DOHH2 (cell line): ENCODE measurements around the gene CAMKK1.

Experiments used
- CTCF ChIP-seq: fragments of 200-600 bp; sonication (generic); IDR thresholded peaks from one replicate; pipeline ENCODE4 v1.5.1; 2014; ENCODE audit warnings: antibody characterized with exemption, mild to moderate bottlenecking, low read depth, low read length; ENCODE audit not compliant: poor library complexity, severe bottlenecking
- EZH2phosphoT487 ChIP-seq: fragments of 200-600 bp; sonication (generic); IDR thresholded peaks from 2 replicates; pipeline ENCODE4 v1.6.1; 2017; ENCODE audit warnings: borderline replicate concordance, mild to moderate bottlenecking, antibody characterized with exemption, low read length, moderate library complexity, mixed read lengths

GRCh38 chr17:3815122-3815521 is 77.7 kb downstream of the CAMKK1 start:
- no peak for TF ChIP-seq CTCF
- no peak for TF ChIP-seq EZH2phosphoT487
